ENCODE data around the gene JARID2. TPM values are rescaled to one million over a fixed set of nuclear protein-coding genes. Genes with fewer than 3 reads are reported as not detected.
"Not testable (repeated sequence)": the region's sequence is repeated elsewhere in the genome, so short reads cannot be mapped to it uniquely, and the experiment has no call there.

Gene JARID2
- total RNA-seq, 4 donors from 2014 or later, result 6.6 to 8.1 (median 7.5) TPM

DNA sequence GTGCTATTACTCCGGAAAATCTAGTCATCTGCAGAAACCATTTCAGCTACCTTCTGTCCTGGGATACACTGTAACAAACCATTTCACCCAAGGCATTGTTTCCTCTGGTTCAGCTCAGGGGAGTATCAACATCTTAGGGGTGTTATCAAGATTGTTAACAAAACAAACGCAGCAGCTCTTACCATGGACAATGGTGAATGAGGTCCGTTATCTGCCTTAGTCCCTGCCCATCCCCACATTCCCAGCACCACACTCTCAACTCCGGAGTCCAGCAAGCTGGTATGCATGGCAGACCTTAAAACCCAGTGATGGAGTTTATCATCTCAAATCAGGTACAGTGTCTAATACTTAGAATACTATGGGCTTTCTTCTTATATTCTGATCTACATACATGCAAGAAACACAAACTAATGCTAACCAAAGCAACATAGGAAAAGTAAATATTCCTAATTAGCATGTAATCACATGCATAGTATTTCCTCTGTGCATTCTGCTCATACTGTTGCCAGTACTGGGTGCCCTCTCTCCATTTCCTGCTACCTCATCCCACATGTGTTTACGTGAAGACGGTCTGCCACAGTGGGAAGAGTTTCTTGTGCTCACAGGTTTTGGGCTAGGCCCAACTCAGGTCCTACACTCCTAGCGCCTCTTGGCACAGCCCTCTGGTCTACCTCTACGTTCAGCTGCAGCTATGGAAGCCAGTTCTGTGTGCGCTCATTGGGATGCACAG lies 293.1 kb downstream of the JARID2 start:
- H3K9me3 ChIP-seq, result no peaks in the 10 kb centered on the region
- peak overlapping the region in 1 of 3 donors; percentile 33 for H3K27ac ChIP-seq
- intact Hi-C loops (cut with DNase I), result no loop called here

DNA sequence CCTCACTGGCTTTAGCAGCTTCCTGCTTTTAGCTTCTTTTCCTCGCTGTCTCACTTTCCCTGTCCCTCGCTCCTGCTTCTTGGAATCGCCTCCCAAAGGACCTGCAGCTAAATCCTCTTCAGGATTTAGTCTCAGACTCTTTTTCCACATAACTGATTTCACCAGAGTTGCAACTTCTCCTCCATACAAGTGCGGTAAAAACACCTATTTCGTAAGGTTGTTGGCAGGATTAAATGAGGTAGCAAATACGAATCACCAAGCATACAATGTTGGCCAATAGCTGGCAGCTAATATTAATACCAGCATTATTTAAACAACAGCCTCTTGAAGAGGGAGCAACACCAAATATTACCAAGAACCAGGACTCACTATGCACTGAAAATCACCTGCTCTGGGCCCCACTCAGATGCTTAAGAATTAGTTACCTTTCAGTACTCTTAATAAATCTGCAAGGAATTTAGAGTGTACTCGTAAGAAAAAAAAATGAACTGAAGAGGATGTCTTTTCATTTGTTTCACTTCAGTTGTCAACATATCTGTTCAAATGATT lies 293.9 kb downstream of the JARID2 start:
- no peaks in the 10 kb centered on the region for H3K27me3 ChIP-seq
- H3K9me3 ChIP-seq, result no peaks in the 10 kb centered on the region
- H3K27ac ChIP-seq, result peak overlapping the region in 2 of 3 donors; percentile 23 to 33
- H3K4me1 ChIP-seq, result peaks cover 19 to 37% of the 10 kb centered on the region in 2 donors
- DNase-seq, result no peak
- H3K4me3 ChIP-seq (replicated peaks in 1 of 3), result no peak overlapping the region
- no peaks in the 10 kb centered on the region for H3K36me3 ChIP-seq
- intact Hi-C loops (cut with DNase I), result no loop called here
- TF ChIP-seq, protein P1, sequence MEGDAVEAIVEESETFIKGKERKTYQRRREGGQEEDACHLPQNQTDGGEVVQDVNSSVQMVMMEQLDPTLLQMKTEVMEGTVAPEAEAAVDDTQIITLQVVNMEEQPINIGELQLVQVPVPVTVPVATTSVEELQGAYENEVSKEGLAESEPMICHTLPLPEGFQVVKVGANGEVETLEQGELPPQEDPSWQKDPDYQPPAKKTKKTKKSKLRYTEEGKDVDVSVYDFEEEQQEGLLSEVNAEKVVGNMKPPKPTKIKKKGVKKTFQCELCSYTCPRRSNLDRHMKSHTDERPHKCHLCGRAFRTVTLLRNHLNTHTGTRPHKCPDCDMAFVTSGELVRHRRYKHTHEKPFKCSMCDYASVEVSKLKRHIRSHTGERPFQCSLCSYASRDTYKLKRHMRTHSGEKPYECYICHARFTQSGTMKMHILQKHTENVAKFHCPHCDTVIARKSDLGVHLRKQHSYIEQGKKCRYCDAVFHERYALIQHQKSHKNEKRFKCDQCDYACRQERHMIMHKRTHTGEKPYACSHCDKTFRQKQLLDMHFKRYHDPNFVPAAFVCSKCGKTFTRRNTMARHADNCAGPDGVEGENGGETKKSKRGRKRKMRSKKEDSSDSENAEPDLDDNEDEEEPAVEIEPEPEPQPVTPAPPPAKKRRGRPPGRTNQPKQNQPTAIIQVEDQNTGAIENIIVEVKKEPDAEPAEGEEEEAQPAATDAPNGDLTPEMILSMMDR (IDR thresholded peaks at IDR 0.05), result no peak
- no peak for TF ChIP-seq POLR2A (IDR thresholded peaks at IDR 0.05)
- WGBS, 2 donors, result 61% methylated on average over 7 of the region's 7 CpGs

More for the DNA sequence above, 293.1 kb downstream of the JARID2 start:
- 90 to 95% methylated on average over 9 of the region's 9 CpGs for WGBS, 2 donors
- Histone ChIP-seq H3K27me3 (no peaks in the 10 kb centered on the region), H3K4me3 (replicated peaks in 1 of 3) (no peak overlapping the region), H3K4me1 (peaks cover 19 to 37% of the 10 kb centered on the region in 2 donors), H3K36me3 (no peaks in the 10 kb centered on the region)
- no peak for TF ChIP-seq POLR2A (IDR thresholded peaks at IDR 0.05)
- TF ChIP-seq, protein P1 (IDR thresholded peaks at IDR 0.05), result no peak
- no peak for DNase-seq

DNA sequence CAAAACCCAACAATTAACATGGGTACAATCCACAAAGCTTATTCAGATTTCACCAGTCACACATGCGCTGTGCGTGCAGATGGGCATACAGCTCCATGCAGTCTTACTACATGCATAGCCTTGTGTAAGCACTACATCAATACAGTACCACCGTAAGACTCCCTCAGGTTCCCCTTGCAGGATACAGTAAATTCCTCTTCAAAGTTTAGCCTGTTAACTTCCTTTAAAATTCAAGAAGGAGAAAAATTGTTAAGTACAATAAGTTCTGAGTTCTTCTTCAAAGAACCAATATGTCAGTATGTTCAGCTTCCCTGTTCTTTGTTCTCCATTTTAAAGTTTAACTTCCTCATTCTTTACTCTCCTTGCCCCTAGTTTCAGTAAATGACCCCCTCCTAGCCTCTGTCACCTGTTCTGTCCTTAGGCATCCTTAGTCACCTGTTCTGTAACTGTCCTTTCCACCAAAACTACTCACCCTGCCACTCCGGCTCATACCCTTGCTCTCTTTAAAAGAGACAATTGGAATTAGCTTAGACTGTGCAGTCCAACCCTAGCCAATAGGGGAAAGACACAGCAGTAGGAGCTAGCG lies 297.6 kb downstream of the JARID2 start:
- H3K4me3 ChIP-seq (replicated peaks in 1 of 3); intact Hi-C loops (cut with DNase I); DNase-seq; H3K27me3 ChIP-seq; H3K9me3 ChIP-seq; H3K36me3 ChIP-seq; H3K27ac ChIP-seq: not testable (repeated sequence)
- WGBS, 2 donors, result 97 to 98% methylated on average over 5 of the region's 5 CpGs
- peaks cover 11 to 31% of the 10 kb centered on the region in 2 donors for H3K4me1 ChIP-seq

DNA sequence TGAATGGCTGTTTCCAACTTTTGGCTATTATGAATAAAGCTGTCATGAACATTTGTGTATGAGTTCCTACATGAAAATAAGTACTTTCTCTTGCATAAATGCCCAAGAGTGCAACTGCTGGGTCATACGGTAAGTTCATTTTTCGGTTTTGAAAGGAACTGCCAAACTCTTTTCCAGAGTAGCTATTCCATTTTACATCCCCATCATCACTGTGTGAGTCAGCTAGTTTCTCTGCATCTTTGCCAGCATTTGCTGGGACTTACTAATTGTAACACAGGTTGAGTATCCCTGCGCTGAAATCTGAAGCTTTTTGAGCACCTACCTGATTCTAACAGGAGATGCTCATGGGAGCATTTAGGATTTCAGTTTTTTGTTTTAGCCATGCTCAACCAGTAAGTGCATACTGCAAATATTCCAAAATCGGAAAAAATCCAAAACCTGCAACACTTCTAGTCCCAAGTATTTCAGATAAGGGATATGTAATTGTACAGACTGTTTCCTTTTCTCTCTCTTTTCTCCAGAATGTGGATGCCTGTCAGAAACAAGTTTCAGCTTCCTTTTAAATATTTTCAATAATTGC lies 298.5 kb downstream of the JARID2 start:
- no peaks in the 10 kb centered on the region for H3K27me3 ChIP-seq
- intact Hi-C loops (cut with DNase I), result no loop called here
- 85 to 91% methylated on average over 4 of the region's 4 CpGs for WGBS, 2 donors
- H3K36me3 ChIP-seq, result no peaks in the 10 kb centered on the region
- no peak for DNase-seq
- peaks cover 8 to 25% of the 10 kb centered on the region in 2 donors for H3K4me1 ChIP-seq
- no peaks in the 10 kb centered on the region for H3K9me3 ChIP-seq
- H3K4me3 ChIP-seq (replicated peaks in 1 of 3), result no peak overlapping the region
- TF ChIP-seq POLR2A (IDR thresholded peaks at IDR 0.05), result no peak
- TF ChIP-seq, protein P1 (IDR thresholded peaks at IDR 0.05), result no peak
- H3K27ac ChIP-seq, result no peak overlapping the region

DNA sequence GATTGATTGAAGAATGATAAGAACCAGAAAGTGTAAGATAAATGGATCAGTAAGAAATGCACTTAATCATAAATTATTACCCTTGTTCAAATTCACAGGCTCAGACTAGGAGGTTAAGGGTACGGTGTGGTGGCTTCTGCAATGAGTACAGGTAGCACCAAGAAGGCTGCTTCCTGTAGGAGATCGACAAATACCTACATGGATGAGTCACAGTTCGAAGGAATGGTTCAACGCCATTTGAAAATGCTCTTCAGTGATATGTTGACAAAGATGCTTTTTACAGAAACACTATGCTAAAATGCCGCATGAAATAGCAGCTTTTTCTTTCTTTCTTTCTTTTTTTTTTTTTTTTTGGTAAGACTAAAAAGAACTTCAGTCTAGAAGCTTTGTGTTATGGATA lies 300.7 kb downstream of the JARID2 start:
- Histone ChIP-seq H3K27ac (no peak overlapping the region), H3K4me3 (replicated peaks in 1 of 3) (no peak overlapping the region), H3K36me3 (no peaks in the 10 kb centered on the region), H3K27me3 (no peaks in the 10 kb centered on the region), H3K9me3 (no peaks in the 10 kb centered on the region), H3K4me1 (peaks cover 7 to 29% of the 10 kb centered on the region in 2 donors)
- 84 to 85% methylated on average over 5 of the region's 5 CpGs for whole genome bisulfite sequencing, 2 donors
- no peak for DNase-seq
- intact Hi-C loops (cut with DNase I), result no loop called here
- TF ChIP-seq, protein P1 (IDR thresholded peaks at IDR 0.05), result no peak
- TF ChIP-seq POLR2A (IDR thresholded peaks at IDR 0.05), result no peak

Measured in thyroid gland (tissue), 4 donors.